Activated CD8-positive, alpha-beta memory T cell treated with anti-CD3 and anti-CD28 coated beads, Interleukin-2, amount 50 U/mL, for 1 hour (primary cell): ENCODE measurements around the gene ODC1.
"Not testable (repeated sequence)": the region's sequence is repeated elsewhere in the genome, so short reads cannot be mapped to it uniquely, and the experiment has no call there.

Experiments used
- DNase-seq: peaks from one replicate; pipeline ENCODE4 v3.0.0-alpha.2; 2020; ENCODE audit errors: extremely low read depth

The ODC1 gene

GRCh38 chr2:10447895-10448575, at the start of gene ODC1:
Gene ODC1, minus strand, starts transcription at chr2:10448327. Its CDS starts 3,295 bp downstream, at chr2:10445032.
- peak; percentile 96 for DNase-seq

DNA sequence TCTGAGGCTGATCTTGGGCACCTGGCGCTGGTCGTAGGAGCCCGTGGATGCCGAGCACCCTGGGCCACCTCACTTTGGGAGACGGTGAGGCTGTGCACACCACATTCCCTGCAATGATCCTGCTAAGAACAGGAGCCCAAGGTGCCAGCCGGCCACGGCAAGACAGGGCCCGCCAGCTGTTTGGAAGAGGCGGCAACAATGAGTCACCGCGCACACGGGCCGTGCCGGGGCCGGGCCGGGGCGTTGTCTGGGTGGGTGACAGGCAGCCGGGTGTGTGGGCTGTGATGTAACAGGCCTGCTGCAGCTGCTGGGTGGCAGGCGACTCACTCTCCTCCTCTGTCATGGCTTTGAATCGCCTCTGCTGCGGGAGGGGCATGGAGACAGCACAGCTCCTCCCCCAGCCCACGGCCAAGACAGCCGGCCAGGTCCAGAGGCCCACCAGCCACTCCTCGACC, 49.7 kb upstream of the ODC1 start:
- DNase-seq = peak; percentile 12

- DNase-seq = no peak
Measured at GRCh38 chr2:10495988-10496313, 47.8 kb upstream of the ODC1 start.

DNA sequence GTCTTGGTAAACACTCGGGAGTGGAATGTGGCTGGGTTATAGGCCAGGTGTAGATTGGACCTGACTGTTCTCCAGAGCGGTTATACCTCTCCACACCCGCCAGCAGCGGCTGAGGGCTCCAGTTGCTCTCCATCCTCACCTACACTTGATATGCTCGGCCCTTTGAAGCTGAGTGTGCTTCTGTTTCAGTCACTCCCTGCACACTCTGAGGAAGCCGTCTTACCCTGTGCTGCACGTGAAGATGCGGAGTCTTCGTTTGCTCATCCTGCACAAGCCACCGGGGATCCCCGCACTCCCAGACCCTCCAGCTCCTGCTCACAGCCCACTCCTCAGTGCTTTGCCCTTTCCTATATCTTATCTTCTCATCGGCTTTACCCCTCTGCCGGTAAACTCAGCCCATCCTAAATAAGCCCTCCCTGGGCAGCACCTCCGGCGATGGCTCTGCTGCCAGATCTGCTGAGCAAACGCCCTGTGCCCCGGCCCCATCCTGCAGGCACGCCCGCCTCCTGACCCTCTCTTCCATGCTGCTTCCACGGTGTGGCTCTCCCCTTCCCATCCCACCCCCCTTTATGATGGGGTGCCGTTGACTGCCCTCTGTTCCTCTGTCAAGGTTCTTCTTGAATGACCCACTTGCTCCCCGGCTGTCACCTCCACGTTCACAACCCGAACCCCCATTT, 47.3 kb upstream of the ODC1 start:
- DNase-seq = no peak

DNA sequence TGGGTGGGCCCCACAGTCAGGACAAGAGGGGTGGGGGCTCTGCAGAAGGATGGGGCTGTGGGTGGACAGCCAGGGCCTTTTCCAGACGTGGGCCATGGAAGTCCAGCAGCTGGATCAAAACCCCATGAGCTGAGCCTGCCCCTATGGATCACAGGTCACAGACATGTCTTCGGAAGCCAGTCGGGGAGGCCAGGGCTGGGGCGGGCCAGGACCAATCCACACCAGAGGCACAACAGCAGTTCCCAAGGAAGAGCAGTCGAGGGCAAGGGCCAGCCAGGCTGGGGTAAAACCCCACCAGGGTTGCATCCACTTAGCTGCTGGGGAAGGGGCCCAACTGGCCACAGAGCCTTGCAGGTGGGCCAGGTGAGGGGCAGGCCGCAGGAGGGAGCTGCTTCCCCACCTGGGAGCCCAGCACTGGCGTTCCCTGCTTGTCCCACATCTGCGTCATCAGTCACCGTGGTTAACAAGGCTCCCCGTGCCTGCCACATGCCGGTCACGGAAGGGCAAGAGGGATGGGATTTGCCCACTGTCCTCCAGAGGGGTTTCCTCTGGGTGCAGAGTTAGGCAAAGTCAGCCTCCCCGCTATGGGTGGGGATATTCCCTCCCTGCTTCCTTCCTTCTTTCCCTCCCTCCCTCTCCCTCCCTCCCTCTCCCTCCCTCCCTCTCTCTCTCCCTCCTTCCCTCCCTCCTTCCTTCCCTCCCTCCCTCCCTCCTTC, 46.4 kb upstream of the ODC1 start:
- no peak for DNase-seq

- DNase-seq = peak; percentile 56
Measured at GRCh38 chr2:10493634-10494281, 45.6 kb upstream of the ODC1 start.

GRCh38 chr2:10493075-10493633, 45.0 kb upstream of the ODC1 start:
- no peak for DNase-seq

DNA sequence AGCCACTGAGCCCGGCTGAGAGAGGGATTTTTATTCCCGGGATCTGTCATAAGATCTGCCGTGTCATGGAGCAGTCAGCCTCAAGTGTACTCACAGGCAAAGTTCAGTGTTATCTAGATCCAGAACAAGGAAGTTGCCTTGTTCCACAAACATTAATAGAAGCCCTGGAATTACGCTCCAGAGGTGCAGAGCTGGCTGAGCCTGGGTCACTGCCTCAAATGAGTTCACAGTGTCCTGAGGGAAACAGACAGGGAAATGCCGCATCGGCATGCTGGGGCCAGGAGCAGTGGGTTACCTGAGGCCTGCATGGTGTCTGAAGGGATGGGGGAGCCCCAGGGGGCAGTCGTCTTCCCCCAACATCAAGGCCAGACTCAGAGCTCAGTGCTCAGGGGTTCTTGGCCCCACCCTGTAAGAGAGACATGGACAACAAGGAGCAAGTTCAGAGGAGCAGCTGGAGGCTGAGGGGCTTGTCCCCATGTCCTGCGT, 42.7 kb upstream of the ODC1 start:
- no peak for DNase-seq

DNA sequence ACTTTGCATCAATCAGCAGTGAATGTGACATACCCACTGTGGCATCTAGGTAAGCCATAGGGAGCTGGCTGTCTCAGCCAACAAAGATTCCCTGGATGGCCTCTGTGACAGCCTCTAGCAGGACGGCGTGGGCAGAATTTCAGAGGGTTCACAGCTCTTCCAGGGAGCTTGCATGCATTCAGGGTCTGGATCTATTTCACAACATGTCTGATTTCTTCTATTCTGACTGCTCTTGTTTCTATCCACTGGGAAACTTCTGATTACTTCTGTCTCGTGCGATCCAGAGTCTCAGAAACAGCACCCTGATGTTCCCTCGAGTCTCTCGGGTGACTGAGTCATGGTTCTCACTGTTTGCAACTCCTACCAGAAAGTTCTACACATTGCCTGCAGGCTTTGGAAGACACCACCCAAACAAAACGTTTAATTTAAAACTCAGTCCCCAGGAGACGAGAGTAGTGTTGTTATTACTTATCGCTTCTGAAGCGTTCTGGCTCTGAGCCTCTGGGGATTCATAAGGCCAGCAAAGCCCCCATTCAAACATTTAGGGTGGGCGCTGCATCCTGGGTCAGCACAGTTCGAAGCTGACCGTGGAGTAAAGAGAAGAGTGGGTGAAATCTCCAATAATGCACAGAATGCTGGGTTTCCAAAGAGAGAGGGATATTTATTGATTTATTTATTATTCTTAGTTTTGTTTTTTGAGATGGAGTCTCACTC, 41.9 kb upstream of the ODC1 start:
- DNase-seq = no peak

GRCh38 chr2:10488142-10488541, 40.0 kb upstream of the ODC1 start:
- DNase-seq = not testable (repeated sequence)

DNA sequence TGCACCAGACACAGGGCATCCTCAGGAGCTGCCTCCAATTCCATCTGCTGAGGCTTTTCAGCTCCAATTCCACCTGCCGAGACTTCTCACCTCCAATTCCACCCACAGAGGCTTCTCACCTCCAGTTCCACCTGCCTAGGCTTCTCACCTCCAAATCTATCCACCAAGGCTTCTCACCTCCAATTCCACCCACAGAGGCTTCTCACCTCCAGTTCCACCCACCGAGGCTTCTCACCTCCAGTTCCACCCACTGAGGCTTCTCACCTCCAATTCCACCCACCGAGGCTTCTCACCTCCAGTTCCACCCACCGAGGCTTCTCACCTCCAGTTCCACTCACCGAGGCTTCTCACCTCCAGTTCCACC, 39.6 kb upstream of the ODC1 start:
- not testable (repeated sequence) for DNase-seq

GRCh38 chr2:10487081-10487740, 39.1 kb upstream of the ODC1 start:
- DNase-seq = no peak

- no peak for DNase-seq
Measured at GRCh38 chr2:10486601-10487079, 38.5 kb upstream of the ODC1 start.

GRCh38 chr2:10486091-10486490, 38.0 kb upstream of the ODC1 start:
- DNase-seq = no peak

DNA sequence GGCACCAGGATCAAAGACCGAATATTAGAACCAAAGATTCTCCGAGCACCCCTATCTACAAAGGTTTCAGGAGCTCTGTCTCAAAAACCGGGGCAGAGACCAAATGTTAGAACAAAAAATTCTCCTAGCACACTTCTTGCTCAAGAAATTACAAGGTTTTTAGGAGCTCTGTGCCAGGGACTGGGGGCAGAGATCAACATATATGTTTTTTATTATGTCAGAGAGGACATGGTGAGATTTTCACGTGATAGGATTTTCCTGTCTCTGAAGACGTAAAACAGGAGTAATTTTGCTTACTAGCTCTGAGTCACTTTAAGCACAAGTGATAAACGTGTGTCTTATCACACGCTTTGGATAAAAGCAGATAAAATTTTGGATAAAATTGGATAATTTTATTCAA, 34.8 kb upstream of the ODC1 start:
- DNase-seq = no peak

DNA sequence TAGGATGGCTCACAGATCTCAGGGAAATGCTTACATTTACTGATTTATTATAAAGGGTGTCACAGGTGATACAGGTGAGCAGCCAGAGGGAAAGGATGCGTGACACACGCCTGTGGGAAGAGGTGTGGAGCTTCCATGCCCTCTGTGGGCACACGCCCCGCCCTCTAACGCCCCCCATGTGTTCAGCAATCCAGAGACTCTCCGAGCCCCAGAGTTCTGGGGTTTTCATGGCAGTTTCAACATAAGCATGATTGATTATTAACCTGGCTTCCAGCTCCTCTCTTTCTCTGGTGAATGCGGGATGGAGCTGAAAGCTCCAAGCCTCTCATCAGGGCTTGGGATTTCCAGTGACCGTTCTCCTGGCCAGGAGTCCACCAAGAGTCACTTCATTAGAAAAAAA, 34.3 kb upstream of the ODC1 start:
- no peak for DNase-seq

GRCh38 chr2:10481666-10482157, 33.6 kb upstream of the ODC1 start:
- DNase-seq = no peak

DNA sequence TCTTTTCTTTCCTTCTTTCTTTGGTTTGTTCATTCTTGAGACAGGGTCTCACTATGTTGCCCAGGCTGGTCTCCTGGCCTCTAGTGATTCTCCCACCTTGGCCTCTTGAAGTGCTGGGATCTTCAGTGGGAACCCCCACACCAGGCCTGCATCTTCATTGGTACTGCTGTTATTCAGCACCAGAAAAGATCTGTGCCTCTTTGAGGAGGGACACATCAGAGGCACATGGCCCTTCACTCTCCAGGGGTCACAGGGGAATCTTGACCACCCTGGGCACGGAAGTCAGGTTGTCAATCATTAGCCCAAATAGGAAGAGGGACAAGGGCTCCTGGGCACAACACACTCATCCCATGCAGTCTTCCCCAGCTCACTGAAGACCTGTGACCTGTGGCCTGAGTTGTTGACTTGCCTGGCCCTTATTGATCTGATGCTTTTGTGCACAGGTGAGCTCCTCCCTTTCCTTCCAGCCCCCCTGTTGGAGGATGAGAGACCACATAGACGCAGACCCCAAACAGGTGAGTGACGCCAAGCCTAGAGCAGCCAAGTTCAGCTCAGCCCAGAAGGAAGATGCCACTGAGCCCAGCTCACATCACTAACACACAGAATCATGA, 33.0 kb upstream of the ODC1 start:
- no peak for DNase-seq

- no peak for DNase-seq
Measured at GRCh38 chr2:10480359-10480949, 32.3 kb upstream of the ODC1 start.

DNA sequence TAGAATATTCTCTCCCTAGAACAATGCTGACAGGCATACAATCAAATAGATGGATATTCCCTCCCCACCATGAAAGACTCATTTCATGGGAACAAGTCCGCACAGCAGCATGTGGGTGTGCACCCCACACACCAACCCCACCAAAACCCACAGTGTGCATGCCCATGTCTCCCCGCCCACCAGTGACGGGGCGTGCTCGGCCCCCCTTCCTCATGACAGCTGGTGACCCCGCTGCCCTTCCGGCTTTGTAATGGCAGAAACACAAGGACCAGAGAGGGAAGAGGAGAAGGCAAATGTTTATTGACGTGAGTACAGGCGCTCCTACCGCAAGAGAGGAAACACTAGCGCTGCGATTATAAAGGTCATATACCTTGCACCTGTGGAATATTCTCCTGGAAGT, 30.8 kb upstream of the ODC1 start:
- DNase-seq = no peak
